Stimulated activated CD4-positive, alpha-beta T cell treated with anti-CD3 and anti-CD28 coated beads, Interleukin-2, amount 100 ng/mL, for 4 hours (primary cell): ENCODE results near the gene ZSCAN20.

Experiments
- DNase-seq: peaks from one replicate; pipeline ENCODE4 v3.0.0-alpha.2; 2020; ENCODE audit warnings: low read depth

The ZSCAN20 gene

DNA sequence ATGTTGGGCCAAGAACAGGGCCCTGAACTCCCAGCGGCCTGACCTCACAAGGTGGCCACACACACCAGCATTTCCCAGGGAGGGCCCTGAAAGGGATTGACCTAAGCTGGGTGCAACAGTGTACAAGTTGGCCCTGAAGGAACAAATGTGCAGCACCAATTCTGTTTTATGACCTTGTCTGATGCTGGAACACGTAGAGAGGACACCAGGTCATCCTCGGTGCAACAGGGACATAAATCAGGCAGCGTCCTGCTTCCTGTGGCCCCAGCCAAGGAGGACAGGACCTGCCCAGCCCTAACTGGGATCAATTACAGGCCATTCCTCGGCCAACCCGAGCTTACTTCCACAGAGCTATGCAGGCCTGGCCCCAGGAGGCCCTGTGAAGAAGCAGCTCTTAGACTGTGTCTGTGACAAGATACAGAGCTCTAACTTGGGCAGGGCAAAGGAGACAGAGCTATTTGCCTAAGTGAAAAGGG, 28.7 kb upstream of the ZSCAN20 start:
- DNase-seq, result no peak

DNA sequence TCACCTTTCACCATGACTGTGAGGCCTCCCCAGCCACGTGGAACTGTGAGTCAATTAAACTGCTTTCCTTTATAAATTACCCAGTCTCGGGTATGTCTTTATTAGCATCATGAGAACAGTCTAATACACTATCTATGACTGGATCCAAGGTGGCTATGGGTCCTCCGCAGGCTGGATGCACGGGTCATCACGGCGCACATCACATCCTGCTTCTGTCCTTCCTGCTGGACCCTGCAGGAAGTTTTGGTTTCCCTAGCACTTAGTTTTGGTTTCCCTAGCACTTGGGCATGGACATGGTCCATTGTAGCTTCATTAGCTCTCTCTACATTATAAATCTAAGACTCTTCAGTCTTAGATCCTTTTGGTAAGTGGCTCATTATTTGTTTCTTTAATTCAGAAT, 27.3 kb upstream of the ZSCAN20 start:
- no peak for DNase-seq

DNA sequence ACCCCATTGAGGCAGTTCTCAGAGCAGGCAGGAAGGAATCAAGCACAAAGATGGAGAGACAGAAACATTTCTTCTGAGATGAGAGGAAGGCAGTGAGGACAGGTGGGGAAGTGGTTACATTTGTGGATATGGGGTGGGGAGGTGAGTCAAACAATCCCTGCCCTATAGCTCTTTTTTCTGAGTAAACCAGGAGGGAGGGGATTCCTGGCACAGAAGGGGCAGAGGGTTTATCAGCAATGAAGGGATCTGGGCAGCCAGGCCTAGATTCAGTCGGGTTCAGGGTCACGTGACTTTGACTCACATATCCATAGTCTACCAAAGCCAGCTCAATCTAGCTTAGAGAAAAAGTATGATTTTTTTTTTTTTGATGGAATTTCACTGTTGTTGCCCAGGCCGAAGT, 25.9 kb upstream of the ZSCAN20 start:
- no peak for DNase-seq

- DNase-seq, result no peak
Measured at GRCh38 chr1:33454646-33455282, 17.7 kb upstream of the ZSCAN20 start.

GRCh38 chr1:33455539-33456501, 16.6 kb upstream of the ZSCAN20 start:
- DNase-seq, result peak; percentile 12

- no peak for DNase-seq
Measured at GRCh38 chr1:33456502-33456886, 16.0 kb upstream of the ZSCAN20 start.

- DNase-seq, result no peak
Measured at GRCh38 chr1:33459691-33460090, 12.8 kb upstream of the ZSCAN20 start.

DNA sequence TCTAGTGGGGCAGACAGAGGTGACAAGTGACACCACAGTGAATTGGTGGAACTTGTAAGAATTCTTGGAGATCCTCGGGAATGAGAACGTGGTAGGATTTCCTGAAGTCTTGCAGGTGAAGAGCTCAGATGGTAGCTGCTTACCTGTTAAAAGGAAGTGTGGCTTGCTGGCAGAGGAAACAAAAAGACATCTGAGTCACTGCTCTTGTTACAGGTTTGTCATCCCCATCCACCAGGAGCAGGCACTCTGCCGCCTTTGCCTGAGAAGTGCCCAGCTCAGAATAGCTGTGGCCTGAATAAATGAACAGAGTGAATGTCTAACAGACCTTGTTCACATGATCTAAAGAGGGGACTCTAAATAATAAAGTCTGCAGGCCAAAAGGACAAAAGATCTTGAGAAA, 12.3 kb upstream of the ZSCAN20 start:
- no peak for DNase-seq

- no peak for DNase-seq
Measured at GRCh38 chr1:33460947-33461629, 11.4 kb upstream of the ZSCAN20 start.

DNA sequence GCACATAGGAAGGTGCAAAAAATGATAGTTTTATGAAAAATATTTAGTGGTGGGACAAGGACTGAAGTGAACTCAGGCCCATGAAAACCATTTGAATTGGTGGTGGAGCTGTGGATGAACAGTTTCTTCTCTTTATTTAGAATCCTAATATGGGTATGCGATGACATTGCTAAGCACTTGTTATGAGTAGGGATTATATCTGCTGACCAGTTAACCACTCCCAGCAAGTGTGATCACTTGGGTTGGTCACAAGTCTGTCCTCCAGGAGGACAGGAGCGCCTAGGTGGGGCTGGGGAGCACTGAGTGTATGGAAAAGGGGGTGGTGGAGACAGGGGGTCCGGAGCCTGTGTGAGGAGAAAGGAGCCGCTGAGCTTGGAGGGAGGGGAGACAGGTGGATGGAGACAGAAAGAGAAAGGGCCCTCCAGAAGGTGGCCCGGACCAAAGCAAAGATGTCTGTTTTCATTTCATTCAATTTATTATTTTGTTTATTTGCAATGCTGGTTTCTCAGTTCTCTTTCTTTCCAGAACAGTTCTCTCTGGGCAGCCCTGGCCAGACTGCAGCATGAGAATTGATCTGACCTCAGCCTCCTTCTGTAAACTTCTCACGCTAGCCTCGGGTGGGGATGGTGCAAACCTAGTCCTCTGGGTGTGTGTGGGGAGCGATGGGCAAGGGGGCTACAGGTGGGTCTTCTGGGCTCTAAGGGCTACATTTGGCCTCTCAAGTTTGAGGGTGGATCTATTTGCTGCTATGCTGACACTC, 9.9 kb upstream of the ZSCAN20 start:
- no peak for DNase-seq

- DNase-seq, result no peak
Measured at GRCh38 chr1:33464552-33464951, 7.9 kb upstream of the ZSCAN20 start.

- no peak for DNase-seq
Measured at GRCh38 chr1:33465316-33465715, 7.1 kb upstream of the ZSCAN20 start.

DNA sequence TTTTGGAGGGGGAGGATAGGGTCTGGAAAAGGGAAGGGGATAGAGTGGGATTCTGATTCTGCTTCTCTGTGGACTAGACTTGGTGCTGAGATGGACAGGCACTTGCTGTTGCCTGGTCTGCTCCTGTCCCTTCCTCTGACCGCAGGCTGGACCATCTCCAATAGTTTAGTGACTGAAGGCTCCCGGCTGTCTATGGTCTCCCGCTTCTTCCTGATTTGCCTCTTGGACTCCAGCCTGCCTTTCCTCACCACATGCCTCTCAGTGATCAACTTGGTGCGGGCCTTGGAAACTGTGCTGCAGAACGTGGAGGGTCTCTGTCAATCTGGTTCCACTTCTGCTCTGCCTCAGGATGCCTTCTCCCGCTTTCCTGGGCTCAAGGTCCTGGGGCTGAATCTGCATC, 6.3 kb upstream of the ZSCAN20 start:
- DNase-seq, result no peak

- no peak for DNase-seq
Measured at GRCh38 chr1:33468011-33468410, 4.4 kb upstream of the ZSCAN20 start.

DNA sequence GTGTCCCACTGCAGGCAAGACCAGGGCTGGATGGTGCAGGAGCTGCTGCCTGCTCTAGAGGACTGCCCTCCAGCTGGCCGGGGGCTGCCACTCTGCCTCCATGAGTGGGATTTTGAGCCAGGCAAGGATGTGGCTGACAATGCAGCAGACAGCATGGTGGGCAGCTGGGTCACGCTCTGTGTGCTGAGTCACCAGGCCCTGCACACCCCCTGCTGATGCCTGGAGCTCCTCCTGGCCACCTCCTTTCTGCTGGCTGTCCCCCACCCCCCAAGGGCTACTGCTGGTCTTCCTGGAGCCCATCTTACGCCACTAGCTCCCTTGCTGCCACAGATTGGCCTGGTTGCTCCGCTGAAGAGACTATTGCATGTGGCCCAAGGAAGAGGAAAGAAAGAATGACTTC, 3.9 kb upstream of the ZSCAN20 start:
- DNase-seq, result no peak

DNA sequence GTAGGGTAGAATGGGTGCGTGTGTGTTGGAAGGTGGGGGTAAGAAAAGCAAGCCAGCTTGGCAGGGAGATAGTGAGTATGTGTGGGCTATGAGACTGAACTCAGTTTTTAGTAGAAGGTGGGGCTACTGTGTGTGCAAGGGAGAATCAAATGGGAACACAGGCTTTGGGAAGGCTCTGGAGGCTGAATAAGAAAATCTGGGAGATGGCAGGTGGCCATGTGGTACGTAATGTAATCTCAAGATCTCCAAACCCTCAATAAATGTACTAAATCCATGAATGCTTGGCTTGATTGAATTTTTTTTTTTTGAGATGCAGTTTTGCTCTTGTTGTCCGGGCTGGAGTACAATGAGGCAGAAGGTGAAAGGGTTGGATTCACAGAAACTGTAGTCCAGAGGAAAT, 3.5 kb upstream of the ZSCAN20 start:
- DNase-seq, result no peak

DNA sequence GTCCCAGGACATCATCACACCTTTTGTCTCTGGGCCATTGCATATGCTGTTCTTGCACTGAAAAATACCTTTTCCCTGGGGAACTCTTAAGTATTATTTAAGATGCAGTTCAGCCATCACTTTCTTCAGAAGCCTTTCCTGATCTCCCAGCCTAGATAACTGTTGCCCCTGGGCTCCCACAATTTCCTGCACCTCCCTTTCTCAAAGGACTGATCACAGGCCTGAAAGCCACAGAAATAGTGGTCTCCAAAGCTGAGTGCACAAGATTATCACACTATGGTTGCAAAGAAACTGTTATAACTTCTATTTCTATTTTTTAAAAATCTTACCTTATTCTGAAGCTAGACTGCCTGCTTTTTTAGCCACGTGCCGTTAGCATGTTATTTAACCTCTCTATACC, 2.8 kb upstream of the ZSCAN20 start:
- DNase-seq, result no peak

DNA sequence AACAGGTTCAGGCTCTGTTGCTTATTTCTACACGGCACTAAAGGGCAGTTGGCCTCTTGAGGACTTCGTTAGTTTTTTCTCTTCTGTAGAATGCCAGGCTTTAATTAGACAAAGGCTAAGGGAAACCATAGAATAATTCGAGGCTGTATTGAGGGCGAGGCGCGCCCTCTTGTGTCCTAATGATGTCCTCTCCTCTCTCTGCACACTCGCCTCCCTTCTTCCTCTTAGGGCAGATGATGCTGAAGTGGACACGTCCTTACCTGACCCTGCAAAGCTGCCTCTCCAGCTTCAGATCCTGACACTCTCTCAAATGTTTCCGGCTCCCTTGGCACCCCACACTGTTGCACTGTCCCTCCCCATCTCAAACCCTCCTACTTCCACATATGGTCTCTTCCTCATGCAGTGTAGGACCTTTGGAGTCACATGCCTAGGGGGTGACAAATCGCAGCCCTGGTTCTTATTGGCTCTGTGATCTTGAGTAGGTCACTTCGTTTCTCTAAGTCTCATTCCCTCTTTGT, 1.9 kb upstream of the ZSCAN20 start:
- peak; percentile 24 for DNase-seq

- no peak for DNase-seq
Measured at GRCh38 chr1:33471416-33471815, 1.0 kb upstream of the ZSCAN20 start.

DNA sequence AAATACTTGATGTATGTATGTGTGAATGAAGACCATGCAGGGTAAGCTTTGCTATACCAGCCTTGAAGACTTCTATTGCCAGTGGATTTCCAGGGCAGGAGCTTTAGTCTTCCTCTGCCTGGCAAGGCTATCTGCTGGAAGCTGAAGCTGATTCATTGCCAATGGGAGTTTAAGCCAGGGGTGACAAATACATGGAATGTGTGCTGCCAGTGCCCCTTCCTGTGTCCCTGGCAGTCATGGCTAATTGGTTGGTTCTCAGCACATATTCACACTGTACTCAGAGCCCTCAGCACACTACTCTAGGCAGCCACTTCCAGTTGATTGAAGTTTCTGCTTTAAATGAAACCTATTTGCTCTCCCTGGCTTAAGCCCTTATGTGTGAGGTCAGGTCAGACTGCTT, 1.5 kb downstream of the ZSCAN20 start:
- no peak for DNase-seq

- no peak for DNase-seq
Measured at GRCh38 chr1:33477451-33477850, 5.0 kb downstream of the ZSCAN20 start.

DNA sequence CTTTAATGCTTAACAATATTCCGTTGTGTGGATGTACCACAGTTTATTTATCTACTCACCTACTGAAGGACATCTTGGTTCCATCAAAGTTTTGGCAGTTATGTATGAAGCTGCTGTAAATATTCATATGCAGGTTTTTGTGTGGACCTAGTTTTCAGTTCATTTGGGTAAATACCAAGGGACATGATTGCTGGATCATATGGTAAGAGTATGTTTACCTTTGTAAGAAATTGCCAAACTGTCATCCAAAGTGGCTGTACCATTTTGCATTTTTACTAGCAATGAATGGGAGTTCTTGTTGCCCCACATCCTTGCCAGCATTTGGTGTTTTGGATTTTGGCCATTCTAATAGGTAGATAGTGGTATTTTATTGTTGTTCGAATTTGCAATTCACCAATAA, 10.0 kb downstream of the ZSCAN20 start:
- no peak for DNase-seq
